OCI-LY7 (cell line): ENCODE data around the gene ADAMTSL3. TPM values are rescaled to one million over a fixed set of nuclear protein-coding genes. Genes with fewer than 3 reads are reported as not detected.

Experiments
- BruUV-seq: library from RNA; stranded (reverse); fragments of 400-500 nt; replicated peaks from 2 replicates; lab custom pipeline; 2021; lab: Mats Ljungman, UMichigan
- CTCF ChIA-PET: fragments of 300-600 bp; sonication (Branson Sonifier 250); formaldehyde crosslinking; loops from one replicate; lab custom pipeline; 2022; ENCODE audit warnings: antibody characterized with exemption; ENCODE audit not compliant: unreplicated experiment; lab: Charles Lee
- POLR2A ChIA-PET: fragments of 300-600 bp; sonication (Branson Sonifier 250); formaldehyde crosslinking; loops from one replicate; lab custom pipeline; 2022; ENCODE audit warnings: antibody characterized with exemption; lab: Charles Lee
- DNase-seq: peaks from one replicate; pipeline ENCODE4 v3.0.0-alpha.2; 2015; ENCODE audit warnings: low spot score
- H2AFZ ChIP-seq: fragments of 200-600 bp; sonication (generic), shearing (Covaris generic); 2 replicates; pipeline ENCODE4 v1.6.1; 2014; ENCODE audit warnings: mild to moderate bottlenecking, antibody characterized with exemption, low read length, moderate library complexity
- H3K27ac ChIP-seq: fragments of 200-600 bp; sonication (generic); 2 replicates; pipeline ENCODE4 v1.5.1; 2014; ENCODE audit warnings: mixed run types, low read depth, mild to moderate bottlenecking, moderate library complexity, low read length, inconsistent platforms; ENCODE audit not compliant: poor library complexity, severe bottlenecking
- H3K36me3 ChIP-seq: fragments of 200-600 bp; sonication (generic); 2 replicates; pipeline ENCODE4 v1.6.1; 2014; ENCODE audit warnings: mild to moderate bottlenecking, antibody characterized with exemption, low read length, moderate library complexity, mixed read lengths; ENCODE audit not compliant: insufficient read depth
- H3K4me1 ChIP-seq: fragments of 200-600 bp; sonication (generic); 2 replicates; pipeline ENCODE4 v1.5.1; 2014; ENCODE audit warnings: mild to moderate bottlenecking, low read length; ENCODE audit not compliant: insufficient read depth, poor library complexity, severe bottlenecking
- H3K4me2 ChIP-seq: fragments of 200-600 bp; sonication (generic); 2 replicates; pipeline ENCODE4 v1.6.1; 2014; ENCODE audit warnings: mild to moderate bottlenecking, low read length
- H3K4me3 ChIP-seq: fragments of 200-600 bp; sonication (generic); 2 replicates; pipeline ENCODE4 v1.5.1; 2014; ENCODE audit warnings: mild to moderate bottlenecking, low read depth, low read length; ENCODE audit not compliant: poor library complexity, severe bottlenecking
- H3K79me2 ChIP-seq: fragments of 200-600 bp; sonication (generic); 2 replicates; pipeline ENCODE4 v1.6.1; 2016; ENCODE audit warnings: low read depth, mild to moderate bottlenecking, low read length, moderate library complexity, mixed read lengths; ENCODE audit not compliant: insufficient read depth
- H3K9me2 ChIP-seq: fragments of 200-600 bp; sonication (generic); 2 replicates; pipeline ENCODE4 v1.6.1; 2016; ENCODE audit warnings: mild to moderate bottlenecking, low read length, mixed read lengths; ENCODE audit not compliant: insufficient read depth
- H3K9me3 ChIP-seq: fragments of 200-600 bp; sonication (generic); 2 replicates; pipeline ENCODE4 v1.6.1; 2014; ENCODE audit warnings: mild to moderate bottlenecking, mixed run types, low read length, mixed read lengths
- H4K20me1 ChIP-seq: fragments of 200-600 bp; sonication (generic); 2 replicates; pipeline ENCODE4 v1.6.1; 2014; ENCODE audit warnings: mild to moderate bottlenecking, antibody characterized with exemption, low read length, moderate library complexity, mixed read lengths; ENCODE audit not compliant: insufficient read depth
- EZH2phosphoT487 ChIP-seq: fragments of 200-600 bp; sonication (generic); IDR thresholded peaks from 2 replicates; pipeline ENCODE4 v1.6.1; 2018; ENCODE audit warnings: low read depth, borderline replicate concordance, mild to moderate bottlenecking, mixed run types, antibody characterized with exemption, low read length, moderate library complexity, mixed read lengths
- intact Hi-C: fragments of 100-400 bp; cut with micrococcal nuclease; formaldehyde crosslinking; loops from one replicate; pipeline ENCODE4 v1.10.0; 2022; ENCODE audit not compliant: unreplicated experiment
- total RNA-seq, 2 experiments: library from RNA; depleted of rRNA in 1 of 2; stranded (reverse); fragments of >200 nt in 1 of 2; shearing (Covaris generic) in 1 of 2; gene quantifications; 2 replicates each; pipeline ENCODE4 v1.2.3, GENCODE V29; 2014 to 2022
- TF ChIP-seq, protein P1 (sequence below): fragments of 200-600 bp; sonication (generic); conservative IDR thresholded peaks from 2 replicates; pipeline ENCODE4 v1.5.1; 2014; ENCODE audit warnings: mild to moderate bottlenecking, antibody characterized with exemption, low read length, moderate library complexity, mixed read lengths

Gene ADAMTSL3
- total RNA-seq, 2 experiments from 2014 or later, result not detected

DNA sequence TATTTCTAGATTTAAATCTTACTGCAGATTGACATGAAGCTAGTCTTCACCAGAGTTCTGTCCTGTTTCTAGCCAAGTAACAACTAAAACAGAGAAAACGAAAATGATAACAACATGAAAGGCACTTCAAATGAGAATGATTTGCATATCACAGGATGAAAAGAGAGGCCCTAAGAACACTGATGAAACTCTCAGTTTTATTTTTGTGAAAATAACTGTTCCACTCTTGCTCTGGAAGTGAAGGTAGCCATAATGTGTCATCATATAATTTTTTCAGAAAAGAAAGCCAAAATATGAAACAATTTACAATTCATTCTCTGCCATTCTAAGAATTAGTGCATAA is 274.4 kb downstream of the ADAMTSL3 start:
- DNase-seq, result peak; percentile 2
- Histone ChIP-seq H3K4me1 (no peaks in the 10 kb centered on the region), H3K36me3 (no peaks in the 10 kb centered on the region), H3K4me2 (no peak overlapping the region), H4K20me1 (no peaks in the 10 kb centered on the region), H2AFZ (no peak overlapping the region), H3K4me3 (no peak overlapping the region), H3K27ac (no peak overlapping the region), H3K9me3 (no peaks in the 10 kb centered on the region), H3K79me2 (no peaks in the 10 kb centered on the region), H3K9me2 (no peaks in the 10 kb centered on the region)
- ChIA-PET POLR2A (interaction anchor here (1.4 kb wide), 1 partner anchor 12 kb away, joined by 3 read pairs; no protein-coding TSS in a partner anchor), CTCF (no interaction called here)
- no TSS peak for BruUV-seq
- intact Hi-C loops, result no loop called here
- TF ChIP-seq, protein P1, sequence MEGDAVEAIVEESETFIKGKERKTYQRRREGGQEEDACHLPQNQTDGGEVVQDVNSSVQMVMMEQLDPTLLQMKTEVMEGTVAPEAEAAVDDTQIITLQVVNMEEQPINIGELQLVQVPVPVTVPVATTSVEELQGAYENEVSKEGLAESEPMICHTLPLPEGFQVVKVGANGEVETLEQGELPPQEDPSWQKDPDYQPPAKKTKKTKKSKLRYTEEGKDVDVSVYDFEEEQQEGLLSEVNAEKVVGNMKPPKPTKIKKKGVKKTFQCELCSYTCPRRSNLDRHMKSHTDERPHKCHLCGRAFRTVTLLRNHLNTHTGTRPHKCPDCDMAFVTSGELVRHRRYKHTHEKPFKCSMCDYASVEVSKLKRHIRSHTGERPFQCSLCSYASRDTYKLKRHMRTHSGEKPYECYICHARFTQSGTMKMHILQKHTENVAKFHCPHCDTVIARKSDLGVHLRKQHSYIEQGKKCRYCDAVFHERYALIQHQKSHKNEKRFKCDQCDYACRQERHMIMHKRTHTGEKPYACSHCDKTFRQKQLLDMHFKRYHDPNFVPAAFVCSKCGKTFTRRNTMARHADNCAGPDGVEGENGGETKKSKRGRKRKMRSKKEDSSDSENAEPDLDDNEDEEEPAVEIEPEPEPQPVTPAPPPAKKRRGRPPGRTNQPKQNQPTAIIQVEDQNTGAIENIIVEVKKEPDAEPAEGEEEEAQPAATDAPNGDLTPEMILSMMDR, result no peak
- TF ChIP-seq EZH2phosphoT487, result no peak

- no peaks in the 10 kb centered on the region for H3K4me1 ChIP-seq
- no peak overlapping the region for H3K4me2 ChIP-seq
- H3K36me3 ChIP-seq, result no peaks in the 10 kb centered on the region
- intact Hi-C loops, result no loop called here
- TF ChIP-seq, protein P1, result no peak
- TF ChIP-seq EZH2phosphoT487, result no peak
- H3K9me2 ChIP-seq, result no peaks in the 10 kb centered on the region
- H3K4me3 ChIP-seq, result no peak overlapping the region
- no TSS peak for BruUV-seq
- H4K20me1 ChIP-seq, result no peaks in the 10 kb centered on the region
- H3K9me3 ChIP-seq, result no peaks in the 10 kb centered on the region
- no peaks in the 10 kb centered on the region for H3K79me2 ChIP-seq
- no peak overlapping the region for H3K27ac ChIP-seq
- POLR2A ChIA-PET, result interaction anchor here (1.4 kb wide), 1 partner anchor 12 kb away, joined by 3 read pairs; no protein-coding TSS in a partner anchor
- no peak overlapping the region for H2AFZ ChIP-seq
- CTCF ChIA-PET, result no interaction called here
- DNase-seq, result no peak
Observed at GRCh38 chr15:83928878-83929418, 275.0 kb downstream of the ADAMTSL3 start.

GRCh38 chr15:83929619-83930018 is 275.7 kb downstream of the ADAMTSL3 start:
- ChIA-PET CTCF (no interaction called here), POLR2A (no interaction called here)
- H3K4me2 ChIP-seq, result no peak overlapping the region
- no peak overlapping the region for H3K4me3 ChIP-seq
- no peak overlapping the region for H3K27ac ChIP-seq
- H3K9me3 ChIP-seq, result no peaks in the 10 kb centered on the region
- BruUV-seq, result no TSS peak
- no peaks in the 10 kb centered on the region for H4K20me1 ChIP-seq
- intact Hi-C loops, result no loop called here
- no peaks in the 10 kb centered on the region for H3K36me3 ChIP-seq
- no peak for TF ChIP-seq EZH2phosphoT487
- TF ChIP-seq, protein P1, result no peak
- H3K4me1 ChIP-seq, result no peaks in the 10 kb centered on the region
- H3K79me2 ChIP-seq, result no peaks in the 10 kb centered on the region
- no peak overlapping the region for H2AFZ ChIP-seq
- H3K9me2 ChIP-seq, result no peaks in the 10 kb centered on the region
- DNase-seq, result no peak
